ENCODE results near the gene SLC38A6. TPM values are rescaled to one million over a fixed set of nuclear protein-coding genes. Genes with fewer than 3 reads are reported as not detected.

The SLC38A6 gene
- total and polyA plus RNA-seq, 2 experiments from 2014 or later, result 17.0 to 26.0 TPM

GRCh38 chr14:61076556-61076955, 95.5 kb downstream of the SLC38A6 start:
- Histone ChIP-seq H3K36me3 (replicated peaks; ENCODE audit: insufficient read depth, low read depth) (no peaks in the 10 kb centered on the region), H2AFZ (no peak overlapping the region), H3K4me3 (no peak overlapping the region), H3K27ac (no peak overlapping the region), H3K9me3 (ENCODE audit: low read depth) (no peaks in the 10 kb centered on the region), H3K4me2 (no peak overlapping the region), H3K9me2 (replicated peaks; ENCODE audit: insufficient read depth) (no peaks in the 10 kb centered on the region), H4K20me1 (ENCODE audit: insufficient read depth, poor library complexity, severe bottlenecking) (no peaks in the 10 kb centered on the region), H3K27me3 (no peaks in the 10 kb centered on the region), H3K79me2 (no peaks in the 10 kb centered on the region), H3K4me1 (ENCODE audit: insufficient read depth) (no peaks in the 10 kb centered on the region)
- no peak for TF ChIP-seq EZH2 (IDR thresholded peaks at IDR 0.05; ENCODE audit: borderline replicate concordance)
- no peak for TF ChIP-seq CTCF (IDR thresholded peaks at IDR 0.05; ENCODE audit: poor library complexity)
- 93% methylated on average over 2 of the region's 2 CpGs for WGBS (ENCODE audit: low lambda C conversion rate, missing lambda C conversion rate)
- DNase-seq (ENCODE audit: low spot score), result no peak

GRCh38 chr14:61077437-61077836, 96.4 kb downstream of the SLC38A6 start:
- Histone ChIP-seq H3K9me3 (ENCODE audit: low read depth) (no peaks in the 10 kb centered on the region), H3K36me3 (replicated peaks; ENCODE audit: insufficient read depth, low read depth) (no peaks in the 10 kb centered on the region), H3K4me2 (no peak overlapping the region), H3K4me1 (ENCODE audit: insufficient read depth) (no peaks in the 10 kb centered on the region), H4K20me1 (ENCODE audit: insufficient read depth, poor library complexity, severe bottlenecking) (no peaks in the 10 kb centered on the region), H2AFZ (no peak overlapping the region), H3K79me2 (no peaks in the 10 kb centered on the region), H3K27me3 (no peaks in the 10 kb centered on the region), H3K4me3 (no peak overlapping the region), H3K9me2 (replicated peaks; ENCODE audit: insufficient read depth) (no peaks in the 10 kb centered on the region), H3K27ac (no peak overlapping the region)
- DNase-seq (ENCODE audit: low spot score), result no peak
- no peak for TF ChIP-seq EZH2phosphoT487 (IDR thresholded peaks at IDR 0.05; ENCODE audit: low read depth, severe bottlenecking, unreplicated experiment)
- TF ChIP-seq EZH2 (IDR thresholded peaks at IDR 0.05; ENCODE audit: borderline replicate concordance), result no peak
- no peak for TF ChIP-seq CTCF (IDR thresholded peaks at IDR 0.05; ENCODE audit: poor library complexity)

- H3K4me2 ChIP-seq, result no peak overlapping the region
- no peaks in the 10 kb centered on the region for H3K9me3 ChIP-seq (ENCODE audit: low read depth)
- H3K4me1 ChIP-seq (ENCODE audit: insufficient read depth), result no peaks in the 10 kb centered on the region
- TF ChIP-seq EZH2phosphoT487 (IDR thresholded peaks at IDR 0.05; ENCODE audit: low read depth, severe bottlenecking, unreplicated experiment) (no peak), EZH2 (IDR thresholded peaks at IDR 0.05; ENCODE audit: borderline replicate concordance) (no peak), CTCF (IDR thresholded peaks at IDR 0.05; ENCODE audit: poor library complexity) (no peak)
- H3K27me3 ChIP-seq, result no peaks in the 10 kb centered on the region
- H2AFZ ChIP-seq, result no peak overlapping the region
- H3K79me2 ChIP-seq, result no peaks in the 10 kb centered on the region
- DNase-seq (ENCODE audit: low spot score), result no peak
- WGBS (ENCODE audit: low lambda C conversion rate, missing lambda C conversion rate), result 91% methylated on average over 4 of the region's 4 CpGs
- H3K4me3 ChIP-seq, result no peak overlapping the region
- H3K36me3 ChIP-seq (replicated peaks; ENCODE audit: insufficient read depth, low read depth), result no peaks in the 10 kb centered on the region
- H3K9me2 ChIP-seq (replicated peaks; ENCODE audit: insufficient read depth), result no peaks in the 10 kb centered on the region
- H4K20me1 ChIP-seq (ENCODE audit: insufficient read depth, poor library complexity, severe bottlenecking), result no peaks in the 10 kb centered on the region
- no peak overlapping the region for H3K27ac ChIP-seq
Measured at GRCh38 chr14:61077951-61078720, 97.1 kb downstream of the SLC38A6 start.
